ENCODE data around the gene STING1.

Gene STING1

DNA sequence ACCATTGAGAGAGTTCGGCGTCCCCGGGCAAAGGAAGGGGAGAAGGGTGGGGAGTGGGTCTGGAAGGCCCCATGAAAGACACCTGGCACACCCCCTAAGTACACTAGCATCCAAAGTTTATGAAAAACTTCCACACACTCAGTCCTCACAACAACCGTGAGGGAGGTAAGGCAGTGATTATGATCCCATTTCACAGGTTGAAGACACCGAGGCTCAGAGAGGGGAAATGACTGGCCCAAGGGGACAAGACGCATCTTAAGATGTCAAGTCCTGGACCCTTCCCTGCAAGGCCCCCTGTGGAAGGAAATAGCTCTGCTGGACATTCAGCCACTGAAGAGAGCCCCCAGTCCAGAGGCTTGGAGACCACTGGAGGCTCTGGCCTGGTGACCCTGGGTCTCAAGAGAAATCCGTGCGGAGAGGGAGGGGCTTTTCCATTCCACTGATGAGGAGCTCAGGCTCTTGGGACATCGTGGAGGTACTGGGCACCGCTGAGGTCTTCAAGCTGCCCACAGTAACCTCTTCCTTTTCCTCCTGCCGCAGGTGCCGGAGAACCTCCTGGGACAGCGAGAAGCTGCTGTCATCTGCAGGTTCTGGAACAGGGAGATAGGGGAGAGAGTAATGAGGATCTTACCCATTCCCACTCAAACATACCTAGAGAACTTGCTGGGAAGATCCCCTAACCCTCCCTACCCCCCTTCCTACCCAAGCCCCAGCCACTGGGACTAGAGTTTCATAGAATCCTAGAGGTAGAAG is 6.5 kb downstream of the STING1 start:
- Histone ChIP-seq H3K27me3 (ENCODE audit: low read depth, low read length) (no peaks in the 10 kb centered on the region), H3K4me3 (ENCODE audit: low read depth in 1 of 2, low read length in 2 of 2) (no peak overlapping the region), H3K9me3 (ENCODE audit: control insufficient read depth in 1 of 2, low read length in 2 of 2) (no peaks in the 10 kb centered on the region), H3K4me1 (ENCODE audit: control insufficient read depth in 1 of 2, insufficient read depth in 2 of 2, low read length in 2 of 2) (peaks cover 6 to 21% of the 10 kb centered on the region in 2 donors), H3K27ac (ENCODE audit: low read length) (no peak overlapping the region), H3K36me3 (ENCODE audit: control insufficient read depth in 1 of 2, insufficient read depth in 2 of 2, low read length in 2 of 2) (peaks cover 0 to 25% of the 10 kb centered on the region in 2 donors)

DNA sequence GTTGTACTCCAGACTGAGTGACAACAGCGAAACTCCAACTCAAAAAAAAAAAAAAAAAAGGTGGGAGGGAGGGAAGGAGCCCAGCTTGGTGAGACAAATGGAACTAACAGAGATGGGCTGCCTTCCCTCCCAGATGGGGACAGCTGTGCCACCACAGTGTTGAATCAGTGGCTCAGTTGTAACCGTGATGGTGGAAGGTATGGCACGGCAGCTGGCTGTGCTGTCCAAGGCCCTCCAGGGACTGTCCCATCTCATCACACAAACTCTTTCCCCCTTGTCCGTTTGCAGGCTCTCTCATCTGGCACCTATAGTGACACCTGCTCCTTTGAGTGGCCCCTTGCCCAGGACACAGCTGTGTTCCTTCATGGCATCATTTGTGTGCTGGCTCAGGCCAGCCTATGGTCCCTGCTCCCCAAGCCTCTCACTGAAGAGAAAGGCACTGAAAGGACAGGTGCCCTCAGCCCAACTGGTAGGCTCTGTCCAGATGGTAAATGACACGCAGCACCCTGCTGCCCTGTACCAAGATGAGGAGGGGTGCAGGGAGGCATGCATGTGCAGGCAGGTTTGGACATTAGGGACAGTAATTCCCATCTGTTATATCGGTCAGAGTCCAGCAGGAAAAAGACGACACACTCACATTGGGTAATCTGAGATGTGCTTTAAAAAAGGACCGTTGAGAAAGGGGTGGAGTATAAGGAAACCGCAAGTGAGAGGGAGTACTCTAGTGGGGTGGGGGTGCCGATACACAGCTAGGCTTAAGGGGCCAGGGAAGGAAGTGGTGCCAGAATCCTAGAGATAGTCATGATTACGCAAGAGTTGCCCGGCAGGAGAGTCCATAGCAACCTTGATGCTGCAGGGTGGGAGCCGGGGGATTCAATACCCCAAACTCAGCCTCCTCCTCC is 7.4 kb downstream of the STING1 start:
- peaks cover 0 to 25% of the 10 kb centered on the region in 2 donors for H3K36me3 ChIP-seq (ENCODE audit: control insufficient read depth in 1 of 2, insufficient read depth in 2 of 2, low read length in 2 of 2)
- no peaks in the 10 kb centered on the region for H3K27me3 ChIP-seq (ENCODE audit: low read depth, low read length)
- H3K27ac ChIP-seq (ENCODE audit: low read length), result no peak overlapping the region
- no peaks in the 10 kb centered on the region for H3K9me3 ChIP-seq (ENCODE audit: control insufficient read depth in 1 of 2, low read length in 2 of 2)
- no peak overlapping the region for H3K4me3 ChIP-seq (ENCODE audit: low read depth in 1 of 2, low read length in 2 of 2)
- peaks cover 6 to 22% of the 10 kb centered on the region in 2 donors for H3K4me1 ChIP-seq (ENCODE audit: control insufficient read depth in 1 of 2, insufficient read depth in 2 of 2, low read length in 2 of 2)

DNA sequence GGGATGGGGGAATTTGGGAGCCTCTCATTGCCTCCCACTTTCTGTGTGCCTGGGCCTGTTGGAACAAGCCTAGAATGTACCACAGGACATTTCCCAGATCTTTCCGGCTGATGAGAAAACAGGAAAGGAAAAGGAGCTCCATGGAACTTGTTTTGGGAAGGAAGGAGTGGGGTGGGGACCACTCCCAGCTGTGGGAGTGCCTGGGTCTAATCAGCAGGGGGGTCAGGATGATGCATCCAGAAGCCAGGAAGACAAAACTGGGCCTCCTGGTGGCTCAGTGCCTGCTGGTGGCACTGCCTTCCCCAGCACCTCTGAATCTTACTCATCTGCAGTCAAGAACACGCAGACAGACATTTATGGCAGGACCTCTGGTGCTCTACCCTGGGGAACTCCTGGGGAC is 9.0 kb downstream of the STING1 start:
- Histone ChIP-seq H3K27me3 (ENCODE audit: low read depth, low read length) (no peaks in the 10 kb centered on the region), H3K27ac (ENCODE audit: low read length) (peak overlapping the region; percentile 39), H3K9me3 (ENCODE audit: control insufficient read depth in 1 of 2, low read length in 2 of 2) (no peaks in the 10 kb centered on the region), H3K36me3 (ENCODE audit: control insufficient read depth in 1 of 2, insufficient read depth in 2 of 2, low read length in 2 of 2) (peaks cover 0 to 25% of the 10 kb centered on the region in 2 donors), H3K4me1 (ENCODE audit: control insufficient read depth in 1 of 2, insufficient read depth in 2 of 2, low read length in 2 of 2) (peaks cover 6 to 22% of the 10 kb centered on the region in 2 donors), H3K4me3 (ENCODE audit: low read depth in 1 of 2, low read length in 2 of 2) (no peak overlapping the region)

DNA sequence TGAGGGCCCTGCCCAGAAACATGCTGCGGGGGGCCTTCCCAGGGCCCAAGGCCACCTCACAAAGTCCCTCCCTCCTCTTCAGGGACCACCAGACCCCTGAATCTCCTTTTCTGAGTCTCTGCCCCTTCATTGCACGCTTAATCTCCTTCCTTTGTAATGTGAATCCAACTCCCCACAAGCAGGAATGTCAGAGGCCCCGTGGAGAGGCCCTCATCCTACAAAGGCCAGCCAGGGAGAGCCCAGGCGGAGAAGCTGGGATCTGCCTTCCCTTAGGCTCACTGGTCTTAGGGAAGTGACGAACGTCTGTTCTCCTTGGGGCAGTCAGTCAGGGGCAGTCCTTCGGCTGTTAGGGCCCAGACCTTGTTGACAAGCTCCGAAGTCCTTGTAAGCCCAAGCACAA is 9.5 kb downstream of the STING1 start:
- no peaks in the 10 kb centered on the region for H3K27me3 ChIP-seq (ENCODE audit: low read depth, low read length)
- H3K4me1 ChIP-seq (ENCODE audit: control insufficient read depth in 1 of 2, insufficient read depth in 2 of 2, low read length in 2 of 2), result peaks cover 6 to 22% of the 10 kb centered on the region in 2 donors
- H3K36me3 ChIP-seq (ENCODE audit: control insufficient read depth in 1 of 2, insufficient read depth in 2 of 2, low read length in 2 of 2), result peaks cover 0 to 24% of the 10 kb centered on the region in 2 donors
- H3K9me3 ChIP-seq (ENCODE audit: control insufficient read depth in 1 of 2, low read length in 2 of 2), result no peaks in the 10 kb centered on the region
- H3K27ac ChIP-seq (ENCODE audit: low read length), result peak overlapping the region; percentile 16
- no peak overlapping the region for H3K4me3 ChIP-seq (ENCODE audit: low read depth in 1 of 2, low read length in 2 of 2)

DNA sequence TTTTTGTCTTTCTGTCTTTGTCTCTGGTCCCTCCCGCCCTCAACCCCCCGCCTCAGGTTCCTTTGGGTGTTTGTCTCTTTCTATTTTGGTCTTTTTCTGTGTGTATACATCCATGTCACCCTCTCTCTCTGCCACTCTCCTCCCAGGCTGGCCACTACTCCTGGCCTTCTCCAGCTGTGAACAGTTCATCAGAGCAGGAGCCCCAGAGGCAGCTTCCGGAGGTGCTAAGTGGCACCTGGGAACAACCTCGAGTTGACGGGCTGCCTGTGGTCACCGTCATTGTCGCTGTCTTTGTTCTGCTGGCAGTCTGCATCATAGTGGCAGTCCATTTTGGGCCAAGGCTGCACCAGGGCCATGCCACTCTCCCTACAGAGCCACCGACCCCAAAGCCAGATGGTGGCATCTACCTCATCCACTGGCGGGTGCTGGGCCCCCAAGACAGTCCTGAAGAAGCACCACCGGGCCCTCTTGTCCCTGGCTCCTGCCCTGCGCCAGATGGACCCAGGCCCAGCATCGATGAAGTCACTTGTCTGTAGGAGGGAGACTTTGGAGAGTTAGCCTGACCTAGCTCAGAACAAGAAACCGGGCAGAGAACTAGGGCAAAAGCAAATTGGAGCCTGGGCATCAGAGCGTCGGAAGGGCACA is 10.1 kb downstream of the STING1 start:
- no peak overlapping the region for H3K27ac ChIP-seq (ENCODE audit: low read length)
- H3K4me3 ChIP-seq (ENCODE audit: low read depth in 1 of 2, low read length in 2 of 2), result no peak overlapping the region
- H3K27me3 ChIP-seq (ENCODE audit: low read depth, low read length), result no peaks in the 10 kb centered on the region
- H3K9me3 ChIP-seq (ENCODE audit: control insufficient read depth in 1 of 2, low read length in 2 of 2), result no peaks in the 10 kb centered on the region
- peaks cover 6 to 22% of the 10 kb centered on the region in 2 donors for H3K4me1 ChIP-seq (ENCODE audit: control insufficient read depth in 1 of 2, insufficient read depth in 2 of 2, low read length in 2 of 2)
- H3K36me3 ChIP-seq (ENCODE audit: control insufficient read depth in 1 of 2, insufficient read depth in 2 of 2, low read length in 2 of 2), result peaks cover 0 to 18% of the 10 kb centered on the region in 2 donors

- Histone ChIP-seq H3K36me3 (ENCODE audit: control insufficient read depth in 1 of 2, insufficient read depth in 2 of 2, low read length in 2 of 2) (peaks cover 0 to 6% of the 10 kb centered on the region in 2 donors), H3K27ac (ENCODE audit: low read length) (peak within 1 kb of the TSS; percentile 51), H3K4me3 (ENCODE audit: low read depth in 1 of 2, low read length in 2 of 2) (peak within 1 kb of the TSS in 1 of 2 donors; percentile 16), H3K27me3 (ENCODE audit: low read depth, low read length) (no peaks in the 10 kb centered on the region), H3K9me3 (ENCODE audit: control insufficient read depth in 1 of 2, low read length in 2 of 2) (no peaks in the 10 kb centered on the region), H3K4me1 (ENCODE audit: control insufficient read depth in 1 of 2, insufficient read depth in 2 of 2, low read length in 2 of 2) (peaks cover 6 to 22% of the 10 kb centered on the region in 2 donors)
Observed at GRCh38 chr5:139470821-139471300, 11.7 kb downstream of the STING1 start, which contains the start of gene SMIM33. Gene SMIM33, plus strand, starts transcription at chr5:139471004. Its CDS starts 118 bp downstream, at chr5:139471122.

GRCh38 chr5:139468421-139468931 is 14.1 kb downstream of the STING1 start:
- Histone ChIP-seq H3K4me3 (ENCODE audit: low read depth in 1 of 2, low read length in 2 of 2) (no peak overlapping the region), H3K4me1 (ENCODE audit: control insufficient read depth in 1 of 2, insufficient read depth in 2 of 2, low read length in 2 of 2) (peaks cover 0 to 7% of the 10 kb centered on the region in 2 donors), H3K27ac (ENCODE audit: low read length) (no peak overlapping the region), H3K36me3 (ENCODE audit: control insufficient read depth in 1 of 2, insufficient read depth in 2 of 2, low read length in 2 of 2) (no peaks in the 10 kb centered on the region), H3K27me3 (ENCODE audit: low read depth, low read length) (no peaks in the 10 kb centered on the region), H3K9me3 (ENCODE audit: control insufficient read depth in 1 of 2, low read length in 2 of 2) (no peaks in the 10 kb centered on the region)

DNA sequence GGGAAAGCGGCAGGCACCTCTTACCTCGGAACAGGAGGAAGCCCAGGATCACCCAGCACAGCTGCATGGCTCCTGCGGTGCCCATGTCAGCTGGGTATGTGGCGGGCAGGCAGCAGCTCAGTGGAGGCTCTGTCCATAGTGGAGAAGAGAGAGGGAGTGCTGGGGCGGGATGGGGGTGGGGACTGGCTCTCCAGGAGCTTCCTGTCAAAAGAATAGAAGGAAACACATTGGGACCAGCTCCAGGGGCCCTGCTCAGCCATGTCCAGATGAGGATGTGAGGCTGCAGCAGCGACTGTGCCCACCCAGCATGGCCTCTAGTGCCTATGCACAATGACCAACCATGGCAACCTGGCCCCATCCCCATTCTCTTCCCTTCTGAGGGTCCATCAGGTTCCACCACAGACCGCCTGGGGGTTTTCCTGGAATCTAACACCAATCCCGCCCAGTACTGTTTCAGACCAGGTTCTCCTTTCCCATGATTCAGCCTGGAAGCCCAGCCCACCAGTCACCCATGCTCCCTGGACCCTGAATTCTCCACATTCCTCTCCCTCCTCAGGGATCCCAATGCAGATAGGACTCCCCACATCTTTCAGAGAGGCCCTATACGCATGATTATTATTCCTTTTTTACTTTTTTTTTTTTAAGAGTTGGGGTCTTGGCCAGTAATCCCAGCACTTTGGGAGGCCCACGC is 19.8 kb downstream of the STING1 start, which contains the start of gene ECSCR:
Gene ECSCR (minus strand): TSS at position 158 of the 691 bp plus-strand sequence. CDS start 73 bp downstream, at position 85.
- Histone ChIP-seq H3K27ac (ENCODE audit: low read length) (peak within 1 kb of the TSS; percentile 80), H3K9me3 (ENCODE audit: control insufficient read depth in 1 of 2, low read length in 2 of 2) (no peaks in the 10 kb centered on the region), H3K4me3 (ENCODE audit: low read depth in 1 of 2, low read length in 2 of 2) (peak within 1 kb of the TSS; percentile 34 to 38), H3K27me3 (ENCODE audit: low read depth, low read length) (no peaks in the 10 kb centered on the region), H3K4me1 (ENCODE audit: control insufficient read depth in 1 of 2, insufficient read depth in 2 of 2, low read length in 2 of 2) (peaks cover 0 to 5% of the 10 kb centered on the region in 2 donors), H3K36me3 (ENCODE audit: control insufficient read depth in 1 of 2, insufficient read depth in 2 of 2, low read length in 2 of 2) (no peaks in the 10 kb centered on the region)

DNA sequence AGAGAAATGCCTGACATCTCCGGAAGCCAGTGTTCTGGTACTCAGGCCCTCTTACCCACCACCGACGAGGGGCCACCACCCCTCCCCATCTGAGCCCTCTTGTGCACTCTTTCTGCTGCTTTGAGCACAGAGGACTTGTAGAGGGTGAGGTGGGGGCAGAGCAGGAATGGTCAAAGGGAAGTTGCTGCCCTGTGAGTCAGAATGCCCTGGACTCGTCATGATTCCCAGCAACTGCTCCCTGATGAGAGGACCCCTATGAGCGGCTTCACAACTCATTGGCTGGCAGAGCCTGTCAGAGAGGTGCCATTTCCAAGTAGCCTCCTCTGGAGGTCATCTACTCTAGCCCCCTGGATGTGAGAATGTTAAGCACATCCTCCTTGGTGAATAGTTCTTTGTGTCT is 20.9 kb downstream of the STING1 start:
- no peaks in the 10 kb centered on the region for H3K9me3 ChIP-seq (ENCODE audit: control insufficient read depth in 1 of 2, low read length in 2 of 2)
- no peaks in the 10 kb centered on the region for H3K36me3 ChIP-seq (ENCODE audit: control insufficient read depth in 1 of 2, insufficient read depth in 2 of 2, low read length in 2 of 2)
- H3K4me1 ChIP-seq (ENCODE audit: control insufficient read depth in 1 of 2, insufficient read depth in 2 of 2, low read length in 2 of 2), result peaks cover 0 to 5% of the 10 kb centered on the region in 2 donors
- H3K27ac ChIP-seq (ENCODE audit: low read length), result peak overlapping the region; percentile 80
- H3K4me3 ChIP-seq (ENCODE audit: low read depth in 1 of 2, low read length in 2 of 2), result peak overlapping the region; percentile 21 to 38
- no peaks in the 10 kb centered on the region for H3K27me3 ChIP-seq (ENCODE audit: low read depth, low read length)

DNA sequence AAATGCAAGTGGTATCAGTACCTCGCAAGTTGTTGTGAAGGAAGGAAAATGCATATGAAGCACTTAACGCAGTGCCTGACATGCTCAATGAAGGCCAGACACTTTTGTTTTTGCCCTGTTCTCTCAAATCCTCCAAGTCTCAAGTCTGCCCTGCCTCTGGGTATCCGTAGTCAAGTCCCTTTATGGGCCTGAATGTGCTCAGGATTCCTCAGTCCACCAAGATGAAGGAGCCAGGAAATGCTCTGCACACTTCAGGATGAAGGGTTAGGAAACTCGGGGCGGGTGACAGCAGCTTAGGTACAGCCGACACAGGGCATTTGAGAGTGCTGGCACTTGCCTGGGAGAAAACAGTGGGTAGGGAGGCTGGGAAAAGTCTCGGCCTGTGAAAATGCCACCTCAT is 21.4 kb downstream of the STING1 start:
- H3K27me3 ChIP-seq (ENCODE audit: low read depth, low read length), result no peaks in the 10 kb centered on the region
- peak overlapping the region; percentile 5 for H3K27ac ChIP-seq (ENCODE audit: low read length)
- no peaks in the 10 kb centered on the region for H3K36me3 ChIP-seq (ENCODE audit: control insufficient read depth in 1 of 2, insufficient read depth in 2 of 2, low read length in 2 of 2)
- peak overlapping the region; percentile 21 to 38 for H3K4me3 ChIP-seq (ENCODE audit: low read depth in 1 of 2, low read length in 2 of 2)
- H3K4me1 ChIP-seq (ENCODE audit: control insufficient read depth in 1 of 2, insufficient read depth in 2 of 2, low read length in 2 of 2), result peaks cover 0 to 5% of the 10 kb centered on the region in 2 donors
- H3K9me3 ChIP-seq (ENCODE audit: control insufficient read depth in 1 of 2, low read length in 2 of 2), result no peaks in the 10 kb centered on the region

Measured in muscle layer of duodenum (tissue), 2 donors.